ENCODE data around the gene FAM90A26.
"Not testable (repeated sequence)": the region's sequence is repeated elsewhere in the genome, so short reads cannot be mapped to it uniquely, and the experiment has no call there.

The FAM90A26 gene

GRCh38 chr4:9165990-9166389, 4.2 kb upstream of the FAM90A26 start:
- DNase-seq: not testable (repeated sequence)

- DNase-seq: not testable (repeated sequence)
Observed at GRCh38 chr4:9210357-9210756, 40.1 kb downstream of the FAM90A26 start, which contains the start of gene USP17L10. Gene USP17L10 (plus strand): TSS chr4:9210657. CDS start chr4:9210657, 0 bp downstream.

GRCh38 chr4:9214701-9215100, 44.5 kb downstream of the FAM90A26 start:
- not testable (repeated sequence) for DNase-seq

- not testable (repeated sequence) for DNase-seq
Observed at GRCh38 chr4:9215105-9215504, 44.9 kb downstream of the FAM90A26 start, which contains the start of gene USP17L11. Gene USP17L11 (plus strand): TSS chr4:9215405. CDS start chr4:9215405, 0 bp downstream.

DNA sequence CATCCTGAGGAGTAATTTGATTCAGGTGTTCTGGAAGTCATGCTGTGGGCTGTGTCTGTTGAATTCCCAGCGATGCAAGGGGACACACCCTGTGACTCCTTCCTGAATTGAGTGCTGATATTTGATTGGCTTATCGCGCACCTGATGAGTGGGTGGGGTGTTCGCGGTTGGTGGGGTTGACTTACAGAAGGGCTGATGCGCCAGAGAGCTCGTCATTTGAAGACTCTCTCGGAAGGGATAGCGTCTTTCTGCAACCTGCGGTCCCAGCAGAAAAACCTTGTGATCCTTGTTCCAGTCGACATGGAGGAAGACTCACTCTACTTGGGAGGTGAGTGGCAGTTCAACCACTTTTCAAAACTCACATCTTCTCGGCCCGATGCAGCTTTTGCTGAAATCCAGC, 49.6 kb downstream of the FAM90A26 start, which contains the start of gene USP17L12:
USP17L12 (plus strand) TSS at position 301 of the 400 bp plus-strand sequence; CDS start at position 301, 0 bp downstream.
- DNase-seq: not testable (repeated sequence)

DNA sequence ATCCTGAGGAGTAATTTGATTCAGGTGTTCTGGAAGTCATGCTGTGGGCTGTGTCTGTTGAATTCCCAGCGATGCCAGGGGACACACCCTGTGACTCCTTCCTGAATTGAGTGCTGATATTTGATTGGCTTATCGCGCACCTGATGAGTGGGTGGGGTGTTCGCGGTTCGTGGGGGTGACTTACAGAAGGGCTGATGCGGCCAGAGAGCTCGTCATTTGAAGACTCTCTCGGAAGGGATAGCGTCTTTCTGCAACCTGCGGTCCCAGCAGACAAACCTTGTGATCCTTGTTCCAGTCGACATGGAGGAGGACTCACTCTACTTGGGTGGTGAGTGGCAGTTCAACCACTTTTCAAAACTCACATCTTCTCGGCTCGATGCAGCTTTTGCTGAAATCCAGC, 54.4 kb downstream of the FAM90A26 start, which contains the start of gene USP17L13:
USP17L13 (plus strand) TSS at position 301 of the 400 bp plus-strand sequence; CDS start at position 301, 0 bp downstream.
- not testable (repeated sequence) for DNase-seq
